ENCODE data around the gene ITPK1. TPM values are rescaled to one million over a fixed set of nuclear protein-coding genes. Genes with fewer than 3 reads are reported as not detected.

The ITPK1 gene
- total and polyA plus RNA-seq, 2 experiments from 2014 or later, result 35.9 to 101 TPM

- no peak for DNase-seq (ENCODE audit: low spot score)
- Histone ChIP-seq H3K27me3 (ENCODE audit: insufficient read depth) (no peaks in the 10 kb centered on the region), H3K36me3 (ENCODE audit: insufficient read depth) (no peaks in the 10 kb centered on the region), H3K27ac (ENCODE audit: low read depth) (no peak overlapping the region), H2AFZ (no peak overlapping the region), H3F3A (replicated peaks; ENCODE audit: low read depth) (no peaks in the 10 kb centered on the region), H3K4me3 (no peak overlapping the region), H3K79me2 (replicated peaks; ENCODE audit: insufficient read depth) (peaks cover 39% of the 10 kb centered on the region), H3K4me2 (no peak overlapping the region), H3K9me2 (ENCODE audit: insufficient read depth) (no peaks in the 10 kb centered on the region), H4K20me1 (replicated peaks; ENCODE audit: insufficient read depth) (peaks cover 26% of the 10 kb centered on the region), H3K4me1 (ENCODE audit: insufficient read depth) (peaks cover 11% of the 10 kb centered on the region)
- ATAC-seq, result no peak
- no peak for TF ChIP-seq NANOG (IDR thresholded peaks at IDR 0.05; ENCODE audit: borderline replicate concordance)
- TF ChIP-seq POLR2AphosphoS5 (IDR thresholded peaks at IDR 0.05; ENCODE audit: low read depth), result no peak
- no peak for TF ChIP-seq ZNF114 (CRISPR knock-in tag; IDR thresholded peaks at IDR 0.05)
- no peak for TF ChIP-seq EZH2 (IDR thresholded peaks at IDR 0.05; ENCODE audit: low read depth, unreplicated experiment)
- no peak for TF ChIP-seq CTCF (conservative IDR thresholded peaks at IDR 0.05; ENCODE audit: low read depth in 2 of 2)
- TF ChIP-seq EZH2phosphoT487 (IDR thresholded peaks at IDR 0.05; ENCODE audit: unreplicated experiment), result no peak
- no peak overlapping the region for H3K4me3 Mint-ChIP-seq
- 0 out of 3 replicates have a peak, but pooled peaks cover 5% of the 10 kb centered on the region for H3K9me3 Mint-ChIP-seq
- H3K27me3 Mint-ChIP-seq (ENCODE audit: insufficient read depth, low read depth, poor library complexity), result peaks cover 20% of the 10 kb centered on the region
- H3K4me1 Mint-ChIP-seq, result peaks cover 50% of the 10 kb centered on the region
- no peak overlapping the region for H3K27ac Mint-ChIP-seq
- peaks cover 19% of the 10 kb centered on the region for H3K36me3 Mint-ChIP-seq (ENCODE audit: low read depth)
Measured at GRCh38 chr14:92967346-92967926, 148.3 kb downstream of the ITPK1 start.

GRCh38 chr14:92965281-92965680 is 150.4 kb downstream of the ITPK1 start:
- Mint-ChIP-seq H3K27ac (no peak overlapping the region), H3K27me3 (ENCODE audit: insufficient read depth, low read depth, poor library complexity) (peaks cover 16% of the 10 kb centered on the region), H3K9me3 (0 out of 3 replicates have a peak, but pooled peaks cover 5% of the 10 kb centered on the region), H3K36me3 (ENCODE audit: low read depth) (peaks cover 26% of the 10 kb centered on the region), H3K4me3 (no peak overlapping the region), H3K4me1 (peaks cover 36% of the 10 kb centered on the region)
- Histone ChIP-seq H3K9me2 (ENCODE audit: insufficient read depth) (no peaks in the 10 kb centered on the region), H3K27ac (ENCODE audit: low read depth) (no peak overlapping the region), H3K36me3 (ENCODE audit: insufficient read depth) (no peaks in the 10 kb centered on the region), H3K79me2 (replicated peaks; ENCODE audit: insufficient read depth) (peaks cover 39% of the 10 kb centered on the region), H3K4me3 (no peak overlapping the region), H2AFZ (no peak overlapping the region), H3K4me1 (ENCODE audit: insufficient read depth) (peaks cover 5% of the 10 kb centered on the region), H3K27me3 (ENCODE audit: insufficient read depth) (no peaks in the 10 kb centered on the region), H4K20me1 (replicated peaks; ENCODE audit: insufficient read depth) (peaks cover 26% of the 10 kb centered on the region), H3K4me2 (no peak overlapping the region), H3F3A (replicated peaks; ENCODE audit: low read depth) (no peaks in the 10 kb centered on the region)
- DNase-seq (ENCODE audit: low spot score), result no peak
- ATAC-seq, result no peak
- TF ChIP-seq POLR2AphosphoS5 (IDR thresholded peaks at IDR 0.05; ENCODE audit: low read depth) (no peak), REST (IDR thresholded peaks at IDR 0.05; ENCODE audit: unreplicated experiment) (no peak), ZNF114 (CRISPR knock-in tag; IDR thresholded peaks at IDR 0.05) (no peak), ETS1 (IDR thresholded peaks at IDR 0.05) (no peak), CTCF (conservative IDR thresholded peaks at IDR 0.05; ENCODE audit: low read depth in 2 of 2) (no peak), EZH2 (IDR thresholded peaks at IDR 0.05; ENCODE audit: low read depth, unreplicated experiment) (no peak), ZNF331 (CRISPR knock-in tag; IDR thresholded peaks at IDR 0.05; ENCODE audit: low read depth) (no peak), NANOG (IDR thresholded peaks at IDR 0.05; ENCODE audit: borderline replicate concordance) (no peak), JUNB (IDR thresholded peaks at IDR 0.05; ENCODE audit: unreplicated experiment) (no peak), EZH2phosphoT487 (IDR thresholded peaks at IDR 0.05; ENCODE audit: unreplicated experiment) (no peak), STAT1 (IDR thresholded peaks at IDR 0.05; ENCODE audit: unreplicated experiment) (no peak)

All from GM23338 (cell line).